Fibroblast of gingiva (primary cell): ENCODE results near the gene ORC1.

Experiments
- DNase-seq: peaks from one replicate; pipeline ENCODE4 v3.0.0-alpha.2; 2011; ENCODE audit warnings: low read depth

The ORC1 gene

DNA sequence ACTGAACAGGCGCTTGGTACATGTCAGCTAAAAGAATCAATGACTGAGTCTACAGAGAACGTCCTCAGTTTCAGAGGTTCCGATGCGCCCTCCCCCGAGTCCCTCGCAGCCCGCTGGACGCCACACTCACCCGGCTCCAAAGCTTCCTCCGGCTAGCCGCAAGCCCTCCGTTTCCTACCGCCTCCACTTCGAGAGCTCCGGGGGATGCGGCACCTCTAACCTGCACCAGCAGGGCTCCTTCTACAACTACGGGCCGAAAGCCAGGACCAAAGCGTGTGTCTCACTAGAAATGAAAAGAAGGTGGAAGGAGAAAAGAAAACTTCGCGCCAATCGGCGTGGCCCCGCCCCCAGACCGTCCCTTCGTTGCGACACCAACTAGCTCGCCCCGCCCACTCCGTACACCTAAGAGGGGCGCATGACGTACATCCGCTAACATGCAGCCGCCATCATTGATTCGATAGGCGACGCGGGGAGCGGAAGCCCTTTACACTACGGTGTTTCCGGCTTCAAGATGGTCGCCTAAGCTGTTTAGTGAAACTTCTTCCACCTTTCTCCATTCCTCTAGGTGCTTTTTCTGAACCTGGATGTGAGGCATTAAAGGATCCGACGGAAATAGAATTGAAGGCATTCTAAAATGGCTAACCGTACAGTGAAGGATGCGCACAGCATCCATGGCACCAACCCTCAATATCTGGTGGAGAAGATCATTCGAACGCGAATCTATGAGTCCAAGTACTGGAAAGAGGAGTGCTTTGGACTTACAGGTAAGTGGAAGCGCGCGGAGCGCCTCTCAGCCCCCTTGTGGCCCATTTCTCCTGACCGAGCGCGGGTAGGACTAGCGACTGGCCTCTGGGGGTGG, at the start of gene ORC1, which contains the start of gene PRPF38A:
TSS of gene ORC1 (minus strand) at position 308 of the 859 bp plus-strand sequence. CDS start 2,200 bp downstream, outside the sequence.
TSS of gene PRPF38A (plus strand) at position 487 of the 859 bp plus-strand sequence. CDS start at position 635, 148 bp downstream.
- DNase-seq, result peak; percentile 96

DNA sequence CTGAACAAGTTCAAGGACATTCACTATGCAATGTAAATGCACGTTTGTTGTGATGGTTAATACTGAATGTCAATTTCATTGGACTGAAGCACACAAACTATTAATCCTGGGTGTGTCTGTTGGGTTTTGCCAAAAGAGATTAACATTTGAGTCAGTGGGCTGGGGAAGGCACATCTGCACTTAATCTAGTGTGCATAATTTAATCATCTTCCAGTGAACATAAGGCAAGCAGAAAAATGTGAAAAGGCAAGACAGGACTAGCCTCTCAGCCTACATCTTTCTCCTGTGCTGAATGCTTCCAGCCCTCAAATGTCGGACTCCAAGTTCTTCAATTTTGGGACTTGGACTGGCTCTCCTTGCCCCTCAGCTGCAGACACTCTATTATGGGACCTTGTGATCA, 40.2 kb upstream of the ORC1 start:
- no peak for DNase-seq

DNA sequence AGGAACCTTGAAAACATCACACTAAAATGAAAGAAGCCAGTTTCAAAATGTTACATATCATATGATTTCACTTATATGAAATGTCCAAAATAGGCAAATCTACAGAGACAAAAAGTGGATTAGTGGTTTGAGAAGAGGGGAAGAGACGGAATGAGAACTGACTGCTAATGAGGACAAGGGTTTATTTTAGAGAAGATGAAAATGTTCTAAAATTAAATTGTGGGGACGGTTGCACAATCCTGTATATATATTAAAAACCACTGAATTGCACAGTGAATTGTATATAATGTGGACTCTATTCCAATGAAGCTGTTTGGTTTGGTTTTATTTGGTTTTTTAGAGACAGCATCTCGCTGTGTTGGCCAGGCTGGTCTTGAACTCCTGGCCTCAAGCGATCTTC, 35.8 kb upstream of the ORC1 start:
- no peak for DNase-seq

DNA sequence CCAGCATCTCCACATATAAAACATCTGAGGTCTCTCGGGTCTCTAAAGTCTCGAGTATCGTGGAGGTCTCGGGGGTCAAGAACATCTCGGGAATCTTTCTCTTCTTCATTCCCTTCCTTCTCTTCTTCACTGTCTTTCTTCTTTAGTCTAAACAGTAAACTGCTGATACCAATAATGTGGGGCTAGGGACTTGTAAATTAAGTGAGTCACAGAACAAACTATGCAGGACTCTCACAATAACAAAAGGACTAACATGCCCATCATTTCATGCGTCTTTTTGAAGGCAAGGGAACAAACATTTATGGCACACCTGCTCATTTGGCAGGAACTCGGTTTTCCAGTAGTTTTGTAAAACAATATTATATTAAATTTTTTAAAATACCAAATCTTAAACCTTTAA, 32.6 kb upstream of the ORC1 start:
- DNase-seq, result no peak

DNA sequence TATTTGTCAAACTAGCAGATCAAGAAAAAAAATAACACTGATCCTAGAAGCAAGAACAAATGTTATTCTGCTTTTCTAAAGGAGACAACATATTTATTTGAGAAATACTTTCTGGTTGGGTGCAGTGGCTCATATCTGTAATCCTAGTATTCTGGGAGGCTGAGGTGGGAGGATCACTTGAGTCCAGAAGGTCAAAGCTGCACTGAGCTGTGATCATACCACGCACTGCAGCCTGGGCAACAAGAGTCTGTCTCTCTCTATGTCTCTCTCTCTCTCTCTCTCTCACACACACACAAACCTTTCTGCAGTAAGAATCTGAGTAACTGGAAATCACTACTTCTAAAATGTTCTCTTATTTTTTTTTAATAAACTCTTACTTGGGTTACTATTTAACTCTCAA, 31.4 kb upstream of the ORC1 start:
- no peak for DNase-seq

DNA sequence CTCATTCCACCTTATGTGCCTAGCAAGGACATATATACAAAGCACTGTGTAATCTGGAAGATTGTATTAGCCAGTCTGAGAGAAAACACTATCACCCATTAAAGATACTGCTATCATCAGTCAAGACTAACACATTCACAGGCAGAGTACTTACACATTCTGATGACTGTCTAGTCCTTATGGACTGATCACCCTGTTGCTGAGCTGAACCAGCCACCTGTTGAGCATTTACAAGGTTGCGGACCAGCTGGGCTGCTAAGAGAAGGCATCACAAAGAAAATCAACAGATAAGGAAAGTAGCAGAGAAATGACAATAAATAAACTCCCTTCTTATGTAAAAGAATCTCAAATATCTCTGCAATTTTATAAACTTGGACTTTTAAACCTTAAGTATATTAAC, 31.0 kb upstream of the ORC1 start:
- DNase-seq, result no peak

DNA sequence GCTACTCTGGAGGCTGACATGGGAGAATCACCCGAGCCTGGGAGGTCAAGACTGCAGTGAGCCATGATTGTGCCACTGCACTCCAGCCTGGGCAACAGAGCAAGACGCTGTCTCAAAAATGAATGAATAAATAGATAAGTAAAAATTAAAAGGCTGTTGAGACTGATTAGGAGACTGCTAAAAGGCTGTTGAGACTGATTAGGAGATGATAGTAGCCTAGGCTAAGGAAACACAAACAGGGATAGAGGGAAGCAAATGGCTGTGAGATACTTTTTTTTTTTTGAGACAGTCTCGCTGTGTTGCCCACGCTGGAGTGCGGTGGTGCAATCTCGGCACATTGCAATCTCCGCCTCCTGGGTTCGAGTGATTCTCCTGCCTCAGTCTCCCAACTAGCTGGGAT, 28.6 kb upstream of the ORC1 start:
- DNase-seq, result no peak

DNA sequence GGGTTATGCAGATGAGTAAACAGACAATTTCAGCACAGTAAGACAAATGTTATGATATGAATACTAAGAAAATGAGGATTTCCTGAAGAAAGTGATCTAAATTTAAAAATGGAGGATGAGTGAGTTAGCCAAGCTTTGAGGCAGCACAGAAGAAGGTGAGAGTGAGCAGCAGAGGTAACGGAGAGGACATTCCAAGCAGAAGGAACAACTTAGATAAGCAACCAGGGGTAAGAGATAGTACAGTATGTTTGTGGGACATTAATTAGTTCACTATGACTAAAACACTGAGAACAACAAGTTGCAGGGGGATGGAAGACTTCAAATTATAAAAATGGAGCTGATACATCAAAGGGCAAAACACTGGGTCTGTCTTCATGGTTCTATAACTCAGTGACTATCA, 22.9 kb upstream of the ORC1 start:
- no peak for DNase-seq

DNA sequence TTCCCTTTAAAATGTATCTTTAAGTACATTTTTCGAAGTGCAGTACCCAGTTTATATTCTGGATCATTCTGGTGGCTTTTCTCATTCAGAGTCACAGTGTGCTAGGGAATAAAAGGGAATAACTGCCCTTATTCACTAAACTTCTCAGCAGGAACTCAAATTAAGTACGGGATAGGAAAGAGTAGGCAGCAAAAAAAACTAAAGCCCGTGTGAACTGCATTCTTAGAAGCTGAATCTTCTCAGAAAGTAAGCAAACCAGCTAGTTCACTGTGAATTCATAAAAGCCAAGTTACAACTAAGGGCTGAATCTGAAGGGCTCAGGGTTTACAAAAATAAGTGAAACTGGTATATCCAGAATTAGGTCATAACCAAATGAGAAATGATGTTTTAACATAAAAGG, 22.1 kb upstream of the ORC1 start:
- no peak for DNase-seq

DNA sequence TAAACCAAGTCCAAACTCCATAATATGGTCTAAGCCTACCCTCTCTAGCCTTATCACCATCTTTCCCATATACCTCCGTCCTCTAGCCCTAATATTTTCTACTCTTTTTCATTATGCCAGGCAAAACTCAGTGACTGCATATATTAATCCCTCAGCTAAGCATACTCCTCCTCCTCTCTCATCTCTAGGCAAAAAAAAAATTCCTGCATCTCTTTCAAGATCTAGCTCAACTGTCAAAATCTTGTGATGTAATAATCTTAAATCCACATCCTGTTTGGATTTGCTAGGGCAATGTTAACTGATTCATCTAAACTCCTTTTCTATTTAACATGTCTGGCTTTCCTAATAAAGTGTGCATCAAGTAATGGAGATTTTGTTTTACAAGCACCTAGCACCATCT, 20.6 kb upstream of the ORC1 start:
- DNase-seq, result no peak

DNA sequence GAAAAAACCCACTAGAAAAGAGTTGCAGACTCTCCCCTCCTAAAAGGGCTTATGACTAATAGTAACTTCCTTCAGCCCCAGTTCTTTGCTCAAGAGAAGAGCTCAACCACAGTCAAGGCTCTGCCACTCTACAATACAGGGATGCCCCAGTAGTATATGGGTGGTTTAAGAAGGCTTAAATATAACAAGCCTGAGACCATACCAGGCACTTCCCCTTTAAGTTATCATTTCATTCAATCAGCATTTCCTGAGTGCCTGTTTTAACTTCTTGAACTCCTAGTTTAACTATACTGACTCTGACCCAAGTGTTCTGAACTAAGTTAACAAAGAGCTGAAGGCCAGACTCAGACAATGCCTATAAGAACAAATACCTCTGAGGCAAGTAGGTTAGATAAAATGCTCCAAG, 20.0 kb upstream of the ORC1 start:
- DNase-seq, result no peak

DNA sequence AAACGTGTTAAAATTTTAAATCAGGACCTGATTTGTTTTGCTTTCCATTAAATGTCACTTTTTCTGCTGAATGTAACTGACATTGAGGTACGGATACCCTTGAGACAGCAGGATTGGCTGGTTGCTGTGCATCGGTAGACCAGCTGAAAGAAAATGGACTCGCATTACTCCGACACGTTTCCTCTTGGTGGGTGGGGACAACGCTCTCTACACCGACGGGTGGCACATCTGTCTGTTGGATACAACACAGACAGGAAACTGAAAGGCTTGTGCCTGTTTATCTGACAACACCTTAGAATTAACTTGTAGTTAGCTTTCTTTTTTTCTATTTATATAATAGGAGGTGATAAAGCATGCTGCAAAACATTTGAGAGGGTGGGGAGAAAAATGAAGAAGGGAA, 19.5 kb upstream of the ORC1 start:
- DNase-seq, result no peak

DNA sequence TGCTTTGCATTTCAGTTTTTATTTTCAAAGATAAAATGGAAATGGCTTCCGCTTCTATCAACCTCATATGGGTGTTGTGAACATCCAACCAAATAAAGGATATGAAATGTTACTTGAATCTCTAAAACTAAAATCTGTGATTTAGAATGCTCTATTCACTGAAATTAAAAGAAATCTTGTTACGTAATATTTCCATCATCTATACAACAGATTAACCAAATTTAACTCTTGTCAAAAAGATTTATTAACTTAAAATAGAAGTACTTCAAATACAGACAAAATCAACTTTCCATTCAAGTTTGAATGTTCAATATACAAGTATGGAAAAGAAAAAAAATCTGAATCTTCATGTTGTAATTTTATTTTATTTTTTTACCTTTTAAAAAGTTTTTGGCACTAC, 18.8 kb upstream of the ORC1 start:
- no peak for DNase-seq

DNA sequence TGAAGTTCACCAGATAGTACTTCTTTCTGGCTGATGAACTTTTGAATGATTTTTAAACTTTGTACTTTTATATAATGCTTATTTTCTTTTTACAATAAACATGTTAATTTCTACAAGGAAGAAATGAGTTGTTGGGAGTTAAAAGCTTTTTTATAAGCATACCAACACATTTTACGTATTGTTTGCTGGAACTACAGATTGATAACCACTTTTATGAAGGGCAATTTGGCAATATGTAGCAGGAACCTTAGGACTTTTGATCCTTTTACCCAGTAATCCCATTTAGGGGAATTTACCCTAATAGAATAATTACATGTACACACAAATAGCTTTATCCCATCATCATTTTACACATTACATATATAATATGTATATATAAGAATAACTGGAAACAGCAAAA, 16.5 kb upstream of the ORC1 start:
- no peak for DNase-seq

DNA sequence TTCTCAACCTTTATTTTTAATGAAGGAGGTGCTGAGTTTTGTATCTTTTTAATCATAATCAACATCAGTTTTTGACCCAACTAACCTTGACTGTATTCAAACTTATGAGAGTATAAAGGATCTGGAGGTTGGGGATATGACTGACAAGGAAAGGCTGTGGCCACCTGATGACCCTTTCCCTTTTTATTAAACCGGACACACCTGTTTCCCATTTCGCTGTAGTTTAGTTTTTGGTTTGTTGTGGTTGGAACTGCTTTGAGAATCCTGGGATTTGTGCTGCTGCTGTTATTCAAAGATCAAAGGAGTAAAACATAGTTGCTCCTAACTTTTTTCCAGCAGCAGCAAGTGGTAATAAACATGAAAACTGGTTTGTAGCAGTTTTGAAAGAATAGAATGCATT, 12.6 kb upstream of the ORC1 start:
- DNase-seq, result no peak

DNA sequence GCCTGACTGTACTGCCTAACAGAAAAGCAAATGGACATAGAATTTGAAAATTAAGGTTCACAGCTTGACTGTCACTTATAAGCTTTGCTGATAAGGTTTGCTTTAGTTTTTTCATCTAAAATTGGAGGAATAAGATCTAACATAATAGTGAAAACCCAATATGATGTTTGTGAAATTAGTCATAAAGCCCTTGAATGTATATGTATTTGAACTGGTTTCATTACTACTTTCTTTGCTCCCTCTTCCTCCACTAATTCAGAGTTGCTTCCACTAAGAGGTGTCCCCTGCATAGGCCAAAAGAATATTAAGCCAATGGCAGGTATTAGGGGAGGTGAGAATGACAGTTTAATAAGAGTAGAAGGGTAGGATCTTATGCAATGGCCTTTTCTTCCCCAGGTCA, 10.7 kb upstream of the ORC1 start:
- no peak for DNase-seq

DNA sequence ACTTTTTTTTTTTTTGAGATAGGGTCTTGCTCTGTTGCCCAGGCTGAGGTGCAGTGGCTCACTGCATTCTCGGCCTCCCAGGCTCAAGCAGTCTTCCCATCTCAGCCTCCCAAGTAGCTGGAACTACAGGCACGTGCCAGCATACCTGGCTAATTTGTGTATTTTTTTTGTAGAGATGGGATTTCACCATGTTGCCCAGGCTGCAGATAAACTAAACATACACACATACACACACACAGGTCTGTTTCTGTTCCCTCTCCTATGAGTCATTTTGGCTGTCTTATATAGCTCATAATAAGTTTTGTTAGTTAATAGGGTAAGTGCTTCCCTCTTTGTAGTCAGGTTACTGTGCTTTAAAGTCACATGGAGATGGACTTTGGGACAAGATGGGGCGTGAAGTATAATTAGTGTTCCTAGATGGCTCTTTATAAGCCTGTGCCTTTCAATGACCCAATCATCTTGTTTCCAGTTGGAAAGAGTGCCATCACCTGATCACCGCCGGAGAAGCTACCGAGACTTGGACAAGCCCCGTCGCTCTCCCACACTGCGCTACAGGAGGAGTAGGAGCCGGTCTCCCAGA, 9.3 kb upstream of the ORC1 start:
- peak; percentile 3 for DNase-seq

DNA sequence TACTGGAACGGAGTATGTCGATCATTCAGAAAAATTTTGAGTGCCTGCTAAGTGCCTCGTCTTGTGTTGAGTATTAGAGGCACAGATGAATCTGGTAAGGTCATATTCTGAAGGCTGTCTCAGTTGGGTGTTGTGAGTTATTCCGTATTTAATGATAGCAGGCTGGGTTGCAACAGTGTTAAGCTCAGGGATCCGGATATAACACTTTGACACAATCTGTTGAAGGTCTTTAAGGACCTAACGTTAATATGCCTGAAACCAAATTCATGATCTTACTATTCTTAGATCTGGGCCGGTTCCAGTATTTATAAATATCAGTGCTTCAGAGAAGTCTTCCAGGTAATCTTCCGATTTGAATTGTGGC, 734 bp upstream of the ORC1 start:
- no peak for DNase-seq

DNA sequence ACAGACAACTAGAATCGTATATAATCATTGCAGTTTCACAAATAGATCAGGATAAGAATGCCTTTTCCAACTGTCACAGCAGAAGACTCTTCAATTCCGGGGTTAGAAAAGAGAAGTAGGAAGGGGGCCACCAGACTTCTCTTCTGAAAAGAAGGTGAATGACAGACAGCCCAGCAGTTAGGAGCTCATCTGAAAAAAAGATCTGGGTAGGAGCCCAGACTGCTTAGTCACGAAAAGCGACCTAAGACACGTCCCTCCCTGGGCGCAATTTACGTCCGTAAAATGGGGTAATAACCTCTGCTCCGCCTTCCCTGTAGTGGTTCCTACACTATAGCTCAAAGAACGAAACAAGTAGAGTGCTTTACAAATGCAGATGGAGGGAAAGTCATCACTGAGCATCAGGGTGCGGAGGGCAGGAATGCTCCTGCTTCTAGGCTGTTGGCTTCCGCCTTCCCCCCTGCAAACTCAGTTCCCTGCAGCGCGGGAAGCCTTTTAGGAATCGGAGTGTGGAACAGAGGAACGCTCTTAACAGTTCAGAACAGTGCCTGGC, 582 bp downstream of the ORC1 start:
- peak; percentile 72 for DNase-seq

DNA sequence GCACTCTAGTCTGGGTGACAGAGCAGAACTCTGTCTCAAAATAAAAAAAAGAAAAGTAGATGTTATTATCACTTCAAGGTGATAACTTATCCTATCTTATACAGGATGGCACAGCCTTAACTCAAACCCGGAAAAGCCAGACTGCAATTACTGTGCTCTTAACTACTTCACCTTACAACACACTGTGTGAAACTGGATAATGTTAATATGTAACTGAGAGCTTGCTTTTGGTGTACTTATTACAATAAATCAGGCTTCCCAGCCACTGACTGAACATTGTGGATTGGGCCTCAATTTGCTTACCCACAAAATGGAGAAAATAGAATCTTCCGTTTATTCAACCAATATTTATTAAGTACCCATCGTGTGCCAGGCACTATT, 1.4 kb downstream of the ORC1 start:
- DNase-seq, result no peak

DNA sequence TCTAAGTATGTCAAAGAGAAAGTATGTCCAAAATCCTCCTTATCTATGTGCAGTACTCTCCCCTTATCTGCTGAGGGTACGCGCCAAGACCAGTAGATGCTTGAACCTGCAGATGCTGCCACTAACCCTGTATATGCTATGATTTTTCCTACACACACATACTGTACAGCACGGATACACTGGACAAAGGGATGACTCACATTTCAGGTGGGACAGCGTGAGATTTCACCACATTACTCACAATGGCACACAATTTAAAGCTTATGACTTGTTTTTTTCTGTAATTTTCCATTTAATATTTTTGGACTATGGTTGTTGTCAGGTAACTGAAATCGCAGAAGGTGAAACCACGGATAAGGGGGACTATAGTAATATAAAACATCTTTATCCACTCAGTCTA, 4.1 kb downstream of the ORC1 start:
- DNase-seq, result no peak

DNA sequence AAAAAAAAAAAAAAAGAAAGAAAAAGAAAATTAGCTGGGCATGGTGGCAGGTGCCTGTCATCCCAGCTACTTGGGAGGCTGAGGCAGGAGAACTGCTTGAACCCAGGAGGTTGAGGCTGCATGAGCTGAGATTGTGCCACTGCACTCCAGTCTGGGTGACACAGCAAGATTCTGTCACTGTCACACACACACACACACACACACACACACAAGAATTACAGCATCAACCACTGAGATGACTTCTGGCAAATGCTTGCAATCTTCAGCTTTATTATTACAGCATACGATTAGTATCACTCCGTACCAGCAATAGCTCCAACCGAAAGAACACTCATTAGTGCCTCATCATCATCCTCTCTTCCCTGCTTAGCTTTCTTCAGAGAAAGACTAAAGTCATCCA, 4.6 kb downstream of the ORC1 start:
- no peak for DNase-seq

DNA sequence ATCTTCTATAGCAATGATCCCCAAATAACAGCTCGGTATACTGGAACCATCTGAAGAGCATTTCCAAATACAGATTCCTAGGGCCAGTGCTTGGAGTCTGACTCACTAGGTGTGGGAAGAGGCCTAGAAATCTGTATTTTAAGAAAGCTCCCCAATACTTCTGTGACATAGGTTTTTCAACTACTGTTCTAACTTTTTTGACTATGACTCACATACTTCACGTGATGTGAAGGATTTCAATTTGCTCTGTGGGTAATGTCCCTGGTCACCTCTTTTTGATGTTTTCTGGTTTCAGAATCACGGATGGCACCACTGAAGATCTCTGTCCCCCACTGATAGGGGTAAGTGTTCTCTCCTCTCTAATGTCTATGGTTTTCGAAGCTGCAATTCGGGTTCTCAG, 11.0 kb downstream of the ORC1 start:
- no peak for DNase-seq

DNA sequence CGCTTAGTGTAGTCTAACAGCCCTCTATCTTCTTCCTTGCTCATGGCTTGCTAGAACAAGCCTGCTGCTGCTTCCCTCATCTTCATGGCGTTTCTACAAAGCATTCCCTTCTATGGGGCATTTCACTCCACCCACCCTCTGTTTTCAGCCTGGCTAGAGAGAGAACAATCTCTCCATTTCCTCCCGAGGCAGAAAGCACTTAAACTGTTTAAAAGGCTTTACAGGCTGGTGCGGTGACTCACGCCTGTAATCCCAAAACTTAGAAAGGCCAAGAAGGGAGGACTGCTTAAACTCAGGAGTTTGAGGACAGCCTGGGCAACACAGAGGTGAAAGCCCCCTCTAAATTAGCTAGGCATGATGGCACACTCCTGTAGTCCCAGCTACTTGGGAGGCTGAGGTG, 17.8 kb downstream of the ORC1 start:
- no peak for DNase-seq
